Ishikawa (cell line): ENCODE data around the gene ZCCHC9.

ENCODE experiments used
- CEBPB ChIP-seq: IDR thresholded peaks from 2 replicates; pipeline ENCODE4 v1.6.1; 2012
- CREB1 ChIP-seq: IDR thresholded peaks from 2 replicates; pipeline ENCODE4 v1.6.1; 2012; ENCODE audit warnings: low read depth
- EGR1 ChIP-seq: IDR thresholded peaks from 2 replicates; pipeline ENCODE4 v1.6.1; 2012
- EP300 ChIP-seq: IDR thresholded peaks from 2 replicates; pipeline ENCODE4 v1.6.1; 2012; ENCODE audit warnings: borderline replicate concordance
- FOXM1 ChIP-seq: IDR thresholded peaks from 2 replicates; pipeline ENCODE4 v1.6.1; 2012; ENCODE audit warnings: low read depth, borderline replicate concordance
- MAX ChIP-seq: IDR thresholded peaks from 2 replicates; pipeline ENCODE4 v1.6.1; 2012
- NFIC ChIP-seq: IDR thresholded peaks from 2 replicates; pipeline ENCODE4 v1.6.1; 2012
- RAD21 ChIP-seq: IDR thresholded peaks from 2 replicates; pipeline ENCODE4 v1.6.1; 2012; ENCODE audit warnings: low read depth
- REST ChIP-seq: IDR thresholded peaks from 2 replicates; pipeline ENCODE4 v1.6.1; 2012; ENCODE audit warnings: low read depth, mild to moderate bottlenecking
- TAF1 ChIP-seq: IDR thresholded peaks from 2 replicates; pipeline ENCODE4 v1.6.1; 2012; ENCODE audit warnings: low read depth, mild to moderate bottlenecking
- TCF12 ChIP-seq: IDR thresholded peaks from 2 replicates; pipeline ENCODE4 v1.6.1; 2012; ENCODE audit warnings: low read depth
- TEAD4 ChIP-seq: IDR thresholded peaks from 2 replicates; pipeline ENCODE4 v1.6.1; 2012
- USF1 ChIP-seq: IDR thresholded peaks from 2 replicates; pipeline ENCODE4 v1.6.1; 2012
- YY1 ChIP-seq: IDR thresholded peaks from 2 replicates; pipeline ENCODE4 v1.6.1; 2012; ENCODE audit warnings: low read depth
- ZBTB7A ChIP-seq: IDR thresholded peaks from 2 replicates; pipeline ENCODE4 v1.6.1; 2012; ENCODE audit warnings: low read depth

ZCCHC9 gene

GRCh38 chr5:81354093-81354492 is 52.7 kb downstream of the ZCCHC9 start:
- no peak for TF ChIP-seq USF1
- no peak for TF ChIP-seq CEBPB
- TF ChIP-seq CREB1 = no peak
- TF ChIP-seq YY1 = no peak
- TF ChIP-seq EP300 = no peak
- no peak for TF ChIP-seq NFIC
- no peak for TF ChIP-seq MAX
- TF ChIP-seq ZBTB7A = no peak
- TF ChIP-seq TAF1 = no peak
- TF ChIP-seq RAD21 = no peak
- no peak for TF ChIP-seq TEAD4
- TF ChIP-seq FOXM1 = no peak
- no peak for TF ChIP-seq TCF12
- TF ChIP-seq REST = no peak
- TF ChIP-seq EGR1 = no peak

- TF ChIP-seq RAD21 = no peak
- TF ChIP-seq TEAD4 = no peak
- TF ChIP-seq CREB1 = no peak
These were observed 54.2 kb downstream of the ZCCHC9 start for GRCh38 chr5:81355291-81356251.

GRCh38 chr5:81359108-81359507 is 57.7 kb downstream of the ZCCHC9 start:
- no peak for TF ChIP-seq EGR1
- no peak for TF ChIP-seq ZBTB7A
- no peak for TF ChIP-seq MAX

- TF ChIP-seq CREB1 (no peak), RAD21 (no peak), YY1 (no peak), EP300 (no peak), USF1 (no peak)
These were observed 58.5 kb downstream of the ZCCHC9 start for GRCh38 chr5:81359881-81360280.

- no peak for TF ChIP-seq MAX
- no peak for TF ChIP-seq REST
- TF ChIP-seq CREB1 = no peak
- TF ChIP-seq EGR1 = no peak
- no peak for TF ChIP-seq ZBTB7A
- no peak for TF ChIP-seq USF1
- no peak for TF ChIP-seq NFIC
- no peak for TF ChIP-seq TAF1
- TF ChIP-seq RAD21 = no peak
- TF ChIP-seq TEAD4 = no peak
- TF ChIP-seq EP300 = no peak
- no peak for TF ChIP-seq FOXM1
- TF ChIP-seq TCF12 = no peak
- no peak for TF ChIP-seq YY1
- no peak for TF ChIP-seq CEBPB
These were observed 59.3 kb downstream of the ZCCHC9 start for GRCh38 chr5:81360640-81361039.
